ENCODE results near the gene KLC1. TPM values are rescaled to one million over a fixed set of nuclear protein-coding genes. Genes with fewer than 3 reads are reported as not detected.

The KLC1 gene
- total and polyA plus RNA-seq, 2 of the 13 experiments (the other 11 are each of a cell fraction or from before 2014, with no cell fraction given), result 53.2 to 63.5 TPM

GRCh38 chr14:103628221-103628683 is 759 bp upstream of the KLC1 start (continued):
- TF ChIP-seq AKAP8 (CRISPR knock-in tag; IDR thresholded peaks at IDR 0.05) (no peak; the same call in 1 of the 2 replicates), SRF (IDR thresholded peaks at IDR 0.05; ENCODE audit: low read depth, low read length) (no peak), SMAD3 (CRISPR knock-in tag; IDR thresholded peaks at IDR 0.05) (no peak), GMEB1 (CRISPR knock-in tag; IDR thresholded peaks at IDR 0.05; ENCODE audit: borderline replicate concordance) (no peak), SMC3 (IDR thresholded peaks at IDR 0.05; ENCODE audit: low read length) (no peak), CENPBD1 (CRISPR knock-in tag; IDR thresholded peaks at IDR 0.05; ENCODE audit: borderline replicate concordance, low read depth) (no peak), STAG1 (CRISPR knock-in tag; IDR thresholded peaks at IDR 0.05) (no peak), STAT5B (CRISPR knock-in tag; IDR thresholded peaks at IDR 0.05) (no peak), ATF6 (CRISPR knock-in tag; conservative IDR thresholded peaks at IDR 0.05) (no peak), DNMT1 (CRISPR knock-in tag; IDR thresholded peaks at IDR 0.05) (no peak), ZBTB14 (CRISPR knock-in tag; IDR thresholded peaks at IDR 0.05) (no peak), ZNF326 (CRISPR knock-in tag; IDR thresholded peaks at IDR 0.05; ENCODE audit: borderline replicate concordance) (0 out of 2 replicates have a peak, but pooled peaks have one; percentile 84), RXRA (CRISPR knock-in tag; IDR thresholded peaks at IDR 0.05) (no peak), NRL (CRISPR knock-in tag; IDR thresholded peaks at IDR 0.05; ENCODE audit: borderline replicate concordance) (no peak), SMARCC2 (IDR thresholded peaks at IDR 0.05) (no peak), ZBTB38 (CRISPR knock-in tag; IDR thresholded peaks at IDR 0.05) (no peak), ZNF562 (CRISPR knock-in tag; IDR thresholded peaks at IDR 0.05; ENCODE audit: borderline replicate concordance) (no peak), MATR3 (CRISPR knock-in tag; IDR thresholded peaks at IDR 0.05) (no peak), CHD4 (IDR thresholded peaks at IDR 0.05; ENCODE audit: borderline replicate concordance, low read length) (no peak), PAX8 (CRISPR knock-in tag; IDR thresholded peaks at IDR 0.05; ENCODE audit: borderline replicate concordance) (no peak), MBD4 (IDR thresholded peaks at IDR 0.05; ENCODE audit: borderline replicate concordance, low read length) (no peak), HMG20B (CRISPR knock-in tag; conservative IDR thresholded peaks at IDR 0.05) (no peak), HMGA1 (CRISPR knock-in tag; conservative IDR thresholded peaks at IDR 0.05) (no peak), DR1 (CRISPR knock-in tag; IDR thresholded peaks at IDR 0.05) (0 out of 2 replicates have a peak, but pooled peaks have one; percentile 40), DPF2 (CRISPR knock-in tag; IDR thresholded peaks at IDR 0.05; ENCODE audit: borderline replicate concordance, low read depth) (no peak), MLX (CRISPR knock-in tag; IDR thresholded peaks at IDR 0.05) (no peak), FOXJ3 (CRISPR knock-in tag; IDR thresholded peaks at IDR 0.05; ENCODE audit: borderline replicate concordance) (no peak), ZNF3 (CRISPR knock-in tag; IDR thresholded peaks at IDR 0.05) (no peak)

Data from HepG2 (cell line).